IMR-90 (cell line): ENCODE measurements around the gene MORN4. TPM values are rescaled to one million over a fixed set of nuclear protein-coding genes. Genes with fewer than 3 reads are reported as not detected.

ENCODE experiments used
- ATAC-seq: fragments of 200-7000 bp; cut with Tn5 transposase; 2 replicates; pipeline ENCODE4 v1.9.1; 2020; ENCODE audit warnings: low read depth, mild to moderate bottlenecking, moderate library complexity
- BruUV-seq: library from RNA; stranded (reverse); fragments of 400-500 nt; replicated peaks from 2 replicates; lab custom pipeline; 2021; lab: Mats Ljungman, UMichigan
- CTCF ChIA-PET: fragments of 300-600 bp; formaldehyde crosslinking; extraction: SDS; loops from one replicate; lab custom pipeline; 2021; ENCODE audit warnings: antibody characterized with exemption; lab: Yijun Ruan, JAX
- POLR2A ChIA-PET: fragments of 300-600 bp; sonication (Branson Sonifier 250); formaldehyde crosslinking; loops from one replicate; lab custom pipeline; 2022; ENCODE audit warnings: antibody characterized with exemption; ENCODE audit not compliant: unreplicated experiment; lab: Charles Lee
- DNase-seq: peaks from one replicate; pipeline ENCODE4 v3.0.0; 2013
- H2AFZ ChIP-seq: replicated peaks from 2 replicates; pipeline ENCODE3; 2013; ENCODE audit warnings: low read length, mild to moderate bottlenecking; ENCODE audit not compliant: poor library complexity
- H2AK5ac ChIP-seq: 2 replicates; pipeline ENCODE4 v1.6.1; 2013; ENCODE audit warnings: low read depth, low read length, inconsistent platforms
- H2AK9ac ChIP-seq: replicated peaks from 2 replicates; pipeline ENCODE3; 2013; ENCODE audit warnings: mild to moderate bottlenecking, low read depth, low read length, moderate library complexity; ENCODE audit not compliant: poor library complexity
- H2BK120ac ChIP-seq: 2 replicates; pipeline ENCODE4 v1.6.1; 2013; ENCODE audit warnings: low read depth, low read length, inconsistent platforms
- H2BK15ac ChIP-seq: 3 replicates; pipeline ENCODE4 v1.6.1; 2013; ENCODE audit warnings: low read depth, low read length, inconsistent platforms
- H2BK20ac ChIP-seq: 2 replicates; pipeline ENCODE4 v1.6.1; 2013; ENCODE audit warnings: low read depth, mild to moderate bottlenecking, inconsistent platforms, low read length, moderate library complexity
- H2BK5ac ChIP-seq: 2 replicates; pipeline ENCODE4 v1.6.1; 2013; ENCODE audit warnings: mild to moderate bottlenecking, low read depth, low read length, inconsistent platforms; ENCODE audit not compliant: poor library complexity, severe bottlenecking
- H3K14ac ChIP-seq: replicated peaks from 2 replicates; pipeline ENCODE4 v1.6.1; 2013; ENCODE audit warnings: low read depth, low read length, inconsistent platforms
- H3K18ac ChIP-seq: 2 replicates; pipeline ENCODE4 v1.6.1; 2013; ENCODE audit warnings: low read depth, low read length, control low read depth
- H3K23ac ChIP-seq: 2 replicates; pipeline ENCODE4 v1.6.1; 2013; ENCODE audit warnings: low read depth, low read length, inconsistent platforms
- H3K27ac ChIP-seq: 2 replicates; pipeline ENCODE4 v1.5.1; 2013; ENCODE audit warnings: mild to moderate bottlenecking, control low read depth, low read length; ENCODE audit not compliant: insufficient read depth
- H3K27me3 ChIP-seq: 2 replicates; pipeline ENCODE4 v1.6.1; 2013; ENCODE audit warnings: low read length; ENCODE audit not compliant: control insufficient read depth, insufficient read depth
- H3K36me3 ChIP-seq: 2 replicates; pipeline ENCODE4 v1.6.1; 2013; ENCODE audit warnings: low read length, mixed read lengths; ENCODE audit not compliant: control insufficient read depth, insufficient read depth
- H3K4ac ChIP-seq: 2 replicates; pipeline ENCODE4 v1.6.1; 2013; ENCODE audit warnings: low read depth, low read length, inconsistent platforms
- H3K4me1 ChIP-seq: 2 replicates; pipeline ENCODE4 v1.6.1; 2013; ENCODE audit warnings: low read length, mixed read lengths; ENCODE audit not compliant: control insufficient read depth, insufficient read depth
- H3K4me2 ChIP-seq: 2 replicates; pipeline ENCODE4 v1.6.1; 2013; ENCODE audit warnings: low read depth, mild to moderate bottlenecking, control low read depth, low read length, moderate library complexity
- H3K4me3 ChIP-seq: 2 replicates; pipeline ENCODE4 v1.5.1; 2013; ENCODE audit warnings: low read depth, mild to moderate bottlenecking, control low read depth, low read length, moderate library complexity; ENCODE audit not compliant: insufficient read depth
- H3K56ac ChIP-seq: 2 replicates; pipeline ENCODE4 v1.6.1; 2013; ENCODE audit warnings: low read length, inconsistent platforms; ENCODE audit not compliant: insufficient read depth; ENCODE audit errors: extremely low read depth
- H3K79me1 ChIP-seq, 2 experiments: 2 replicates each; pipeline ENCODE4 v1.6.1; 2013; ENCODE audit warnings: low read length in 2 of 2, inconsistent platforms in 1 of 2, low read depth in 1 of 2
- H3K9ac ChIP-seq: 2 replicates; pipeline ENCODE4 v1.6.1; 2013; ENCODE audit warnings: low read depth, low read length, control low read depth
- H3K9me1 ChIP-seq: 2 replicates; pipeline ENCODE4 v1.6.1; 2013; ENCODE audit warnings: low read length, inconsistent platforms; ENCODE audit not compliant: insufficient read depth
- H3K9me3 ChIP-seq: 2 replicates; pipeline ENCODE4 v1.6.1; 2013; ENCODE audit warnings: low read length; ENCODE audit not compliant: control insufficient read depth, insufficient read depth
- H4K20me1 ChIP-seq: 2 replicates; pipeline ENCODE4 v1.6.1; 2013; ENCODE audit warnings: low read length, inconsistent platforms; ENCODE audit not compliant: insufficient read depth
- H4K5ac ChIP-seq: 2 replicates; pipeline ENCODE4 v1.6.1; 2013; ENCODE audit warnings: mild to moderate bottlenecking, low read depth, low read length, control low read depth
- H4K8ac ChIP-seq, 2 experiments: 2 replicates each; pipeline ENCODE4 v1.6.1; 2013; ENCODE audit warnings: low read depth in 2 of 2, low read length in 2 of 2, control low read depth in 1 of 2, inconsistent platforms in 1 of 2
- H4K91ac ChIP-seq: 2 replicates; pipeline ENCODE4 v1.6.1; 2013; ENCODE audit warnings: low read depth, low read length, inconsistent platforms; ENCODE audit not compliant: insufficient read depth
- CTCF ChIP-seq: conservative IDR thresholded peaks from 2 replicates; pipeline ENCODE4 v1.5.1; 2012; ENCODE audit warnings: mild to moderate bottlenecking, low read depth, low read length, improper control_type of control experiment
- POLR2A ChIP-seq: IDR thresholded peaks from 2 replicates; pipeline ENCODE4 v1.6.1; 2012; ENCODE audit warnings: mild to moderate bottlenecking, low read depth, low read length
- WGBS, 2 experiments: methylation state at CpG; one replicate each; pipeline versions ENCODE4 v1.1.5 to v1.1.7; 2013; ENCODE audit warnings: missing lambda C conversion rate in 2 of 2; ENCODE audit not compliant: insufficient read length in 1 of 2; ENCODE audit errors: extremely low coverage in 2 of 2; 5-methylcytosine and 5-hydroxymethylcytosine counted together
- dilution Hi-C: fragments of 300-500 bp; cut with HindIII; formaldehyde crosslinking; loops from one replicate; pipeline ENCODE4 v1.14.3; 2018; ENCODE audit warnings: low sequenced_read_pairs; ENCODE audit not compliant: unreplicated experiment
- in situ Hi-C: fragments of 300-500 bp; cut with MboI; formaldehyde crosslinking; loops from 3 replicates; pipeline ENCODE4 v1.14.3; 2019; ENCODE audit warnings: low sequenced_read_pairs, inconsistent platforms, mixed read lengths
- intact Hi-C: fragments of 100-400 bp; cut with micrococcal nuclease; formaldehyde crosslinking; loops from 2 replicates; pipeline ENCODE4 v1.10.0; 2022
- polyA plus RNA-seq, 3 experiments: library from polyadenylated mRNA; depleted of rRNA; stranded (reverse); fragments of >200 nt; gene quantifications; 2 replicates each; pipeline ENCODE4 v1.2.3, GENCODE V29; 2012; ENCODE audit warnings: low replicate concordance in 1 of 3
- total RNA-seq: library from RNA; depleted of rRNA; stranded (reverse); fragments of >200 nt; gene quantifications from 2 replicates; pipeline ENCODE4 v1.2.3, GENCODE V29; 2012

Gene MORN4
- total and polyA plus RNA-seq, 2 of the 4 experiments (the other 2 are of a cell fraction): 3.2 to 8.4 TPM

DNA sequence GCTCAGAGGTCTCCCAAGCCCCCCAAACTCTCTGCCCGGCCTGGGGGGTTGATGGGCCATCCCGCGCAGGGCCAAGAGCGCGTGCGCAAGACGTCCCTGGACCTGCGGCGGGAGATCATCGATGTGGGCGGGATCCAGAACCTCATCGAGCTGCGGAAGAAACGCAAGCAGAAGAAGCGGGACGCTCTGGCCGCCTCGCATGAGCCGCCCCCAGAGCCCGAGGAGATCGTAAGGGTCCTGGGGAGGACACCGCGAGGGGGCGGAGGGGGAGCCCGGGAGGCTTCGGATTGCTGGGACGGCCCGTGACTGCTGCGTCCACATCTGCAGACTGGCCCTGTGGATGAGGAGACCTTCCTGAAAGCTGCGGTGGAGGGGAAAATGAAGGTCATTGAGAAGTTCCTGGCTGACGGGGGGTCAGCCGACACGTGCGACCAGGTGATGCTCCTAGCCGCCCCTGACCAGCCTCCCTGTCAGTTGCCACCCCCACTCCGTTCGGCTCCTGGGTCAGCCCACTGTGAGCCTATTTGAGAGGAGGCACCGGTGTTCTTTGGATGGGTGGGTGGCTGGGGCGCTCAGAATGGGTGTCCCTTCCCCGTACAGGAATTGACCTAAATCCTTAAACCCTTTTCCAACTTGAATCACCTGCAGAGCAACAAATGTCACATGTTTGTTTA, 55.0 kb downstream of the MORN4 start:
- ChIA-PET CTCF (no interaction called here), POLR2A (no interaction called here)
- Histone ChIP-seq H3K23ac (no peak overlapping the region), H3K27ac (no peak overlapping the region), H3K4me3 (no peak overlapping the region), H3K79me1 (no peaks in the 10 kb centered on the region), H3K14ac (no peak overlapping the region), H2AK9ac (no peak overlapping the region), H3K9ac (no peak overlapping the region), H4K8ac (no peak overlapping the region), H3K4ac (no peak overlapping the region), H2BK20ac (no peak overlapping the region), H3K18ac (no peak overlapping the region), H4K5ac (no peak overlapping the region), H2AK5ac (no peak overlapping the region), H2BK15ac (no peak overlapping the region), H3K4me1 (peaks cover 9% of the 10 kb centered on the region), H3K27me3 (no peaks in the 10 kb centered on the region; the same call in 1 of the 2 replicates), H2BK120ac (no peak overlapping the region), H3K4me2 (no peak overlapping the region), H3K56ac (no peak overlapping the region), H4K91ac (no peak overlapping the region), H3K9me3 (no peaks in the 10 kb centered on the region), H2AFZ (peak overlapping the region; percentile 82), H3K36me3 (no peaks in the 10 kb centered on the region), H4K20me1 (no peaks in the 10 kb centered on the region), H2BK5ac (no peak overlapping the region), H3K9me1 (peaks cover 11% of the 10 kb centered on the region)
- dilution Hi-C loops: no loop called here
- ATAC-seq (no peak), DNase-seq (no peak)
- in situ Hi-C loops: loop anchor here (10.0 kb wide), 1 partner anchor 156 kb away; the partner anchor contains the start of gene ZFYVE27
- intact Hi-C loops: no loop called here
- WGBS, 2 experiments: 59% methylated on average over 28 of the region's 40 CpGs; no CpG with 5 or more reads in 1 of the 2 experiments
- no peak for TF ChIP-seq CTCF
- TF ChIP-seq POLR2A: no peak
- BruUV-seq: no TSS peak
